ENCODE results near the gene LSP1. TPM values are rescaled to one million over a fixed set of nuclear protein-coding genes. Genes with fewer than 3 reads are reported as not detected.

Gene LSP1
- total and polyA plus RNA-seq, 2 experiments from 2014 or later: 29.9 to 47.0 TPM

GRCh38 chr11:1839204-1839923, 13.5 kb upstream of the LSP1 start:
- no peaks in the 10 kb centered on the region for H3K9me3 ChIP-seq (ENCODE audit: low read depth)
- no peak overlapping the region for H2AFZ ChIP-seq
- no peaks in the 10 kb centered on the region for H3K36me3 ChIP-seq (replicated peaks; ENCODE audit: insufficient read depth, low read depth)
- no peak overlapping the region for H3K4me2 ChIP-seq
- H3K9me2 ChIP-seq (replicated peaks; ENCODE audit: insufficient read depth): no peaks in the 10 kb centered on the region
- H3K27ac ChIP-seq: no peak overlapping the region
- DNase-seq (ENCODE audit: low spot score): no peak
- no peak overlapping the region for H3K4me3 ChIP-seq
- WGBS (ENCODE audit: low lambda C conversion rate, missing lambda C conversion rate): 83% methylated on average over 10 of the region's 12 CpGs
- no peaks in the 10 kb centered on the region for H3K27me3 ChIP-seq
- TF ChIP-seq EZH2phosphoT487 (IDR thresholded peaks at IDR 0.05; ENCODE audit: low read depth, severe bottlenecking, unreplicated experiment) (no peak), CTCF (IDR thresholded peaks at IDR 0.05; ENCODE audit: poor library complexity) (no peak), EZH2 (IDR thresholded peaks at IDR 0.05; ENCODE audit: borderline replicate concordance) (no peak)
- no peaks in the 10 kb centered on the region for H3K79me2 ChIP-seq
- no peaks in the 10 kb centered on the region for H4K20me1 ChIP-seq (ENCODE audit: insufficient read depth, poor library complexity, severe bottlenecking)
- peaks cover 23% of the 10 kb centered on the region for H3K4me1 ChIP-seq (ENCODE audit: insufficient read depth)

GRCh38 chr11:1839924-1840779, 12.7 kb upstream of the LSP1 start:
- H3K36me3 ChIP-seq (replicated peaks; ENCODE audit: insufficient read depth, low read depth): no peaks in the 10 kb centered on the region
- no peaks in the 10 kb centered on the region for H3K27me3 ChIP-seq
- no peaks in the 10 kb centered on the region for H3K9me2 ChIP-seq (replicated peaks; ENCODE audit: insufficient read depth)
- TF ChIP-seq EZH2 (IDR thresholded peaks at IDR 0.05; ENCODE audit: borderline replicate concordance) (no peak), EZH2phosphoT487 (IDR thresholded peaks at IDR 0.05; ENCODE audit: low read depth, severe bottlenecking, unreplicated experiment) (no peak), CTCF (IDR thresholded peaks at IDR 0.05; ENCODE audit: poor library complexity) (no peak)
- H3K4me3 ChIP-seq: no peak overlapping the region
- WGBS (ENCODE audit: low lambda C conversion rate, missing lambda C conversion rate): 93% methylated on average over 22 of the region's 26 CpGs
- no peak overlapping the region for H2AFZ ChIP-seq
- DNase-seq (ENCODE audit: low spot score): no peak
- no peaks in the 10 kb centered on the region for H4K20me1 ChIP-seq (ENCODE audit: insufficient read depth, poor library complexity, severe bottlenecking)
- H3K79me2 ChIP-seq: no peaks in the 10 kb centered on the region
- H3K4me1 ChIP-seq (ENCODE audit: insufficient read depth): peaks cover 23% of the 10 kb centered on the region
- H3K9me3 ChIP-seq (ENCODE audit: low read depth): no peaks in the 10 kb centered on the region
- H3K4me2 ChIP-seq: no peak overlapping the region
- H3K27ac ChIP-seq: no peak overlapping the region

GRCh38 chr11:1840780-1841480, 12.0 kb upstream of the LSP1 start:
- H3K4me2 ChIP-seq: no peak overlapping the region
- H3K27me3 ChIP-seq: no peaks in the 10 kb centered on the region
- no peak overlapping the region for H3K27ac ChIP-seq
- H3K36me3 ChIP-seq (replicated peaks; ENCODE audit: insufficient read depth, low read depth): no peaks in the 10 kb centered on the region
- no peak for TF ChIP-seq CTCF (IDR thresholded peaks at IDR 0.05; ENCODE audit: poor library complexity)
- TF ChIP-seq EZH2phosphoT487 (IDR thresholded peaks at IDR 0.05; ENCODE audit: low read depth, severe bottlenecking, unreplicated experiment): no peak
- TF ChIP-seq EZH2 (IDR thresholded peaks at IDR 0.05; ENCODE audit: borderline replicate concordance): no peak
- no peak overlapping the region for H3K4me3 ChIP-seq
- no peaks in the 10 kb centered on the region for H4K20me1 ChIP-seq (ENCODE audit: insufficient read depth, poor library complexity, severe bottlenecking)
- no peaks in the 10 kb centered on the region for H3K79me2 ChIP-seq
- no peak for DNase-seq (ENCODE audit: low spot score)
- WGBS (ENCODE audit: low lambda C conversion rate, missing lambda C conversion rate): 97% methylated on average over 17 of the region's 37 CpGs
- H3K9me3 ChIP-seq (ENCODE audit: low read depth): no peaks in the 10 kb centered on the region
- no peak overlapping the region for H2AFZ ChIP-seq
- no peaks in the 10 kb centered on the region for H3K9me2 ChIP-seq (replicated peaks; ENCODE audit: insufficient read depth)
- H3K4me1 ChIP-seq (ENCODE audit: insufficient read depth): peaks cover 26% of the 10 kb centered on the region
